Right forelimb (tissue), 1 donor: ENCODE measurements around the gene MRPS9.

Experiments used
- DNase-seq: peaks from one replicate; pipeline ENCODE4 v3.0.0-alpha.2; 2018

MRPS9 gene

DNA sequence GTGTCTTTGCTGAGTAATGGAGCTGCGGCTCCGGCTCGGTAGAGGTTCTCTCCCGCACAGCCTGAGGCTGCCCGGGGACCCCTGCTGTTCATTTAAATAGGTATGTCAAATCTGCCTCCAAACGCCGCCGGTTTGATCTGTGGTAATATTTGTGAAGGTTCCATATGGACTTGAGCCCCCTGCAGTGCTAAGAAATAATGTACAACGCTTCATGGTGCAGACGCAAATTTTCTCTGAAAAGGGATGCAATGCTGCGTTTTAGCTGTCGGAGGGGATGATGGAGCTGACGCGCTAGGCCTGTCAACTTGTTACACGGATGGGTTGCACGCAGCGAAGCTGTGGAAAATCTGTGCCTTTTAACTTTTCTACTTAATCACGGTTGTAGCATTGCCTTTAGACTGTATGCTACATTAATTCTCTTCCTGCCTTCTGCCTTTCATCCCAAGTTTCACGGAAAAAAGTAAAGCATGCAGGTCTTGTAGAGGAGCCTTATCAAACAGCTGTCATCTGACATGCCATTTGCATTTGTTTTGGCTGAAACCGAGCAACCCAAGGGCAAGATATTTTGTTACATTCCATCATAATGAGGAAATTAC is 43.2 kb downstream of the MRPS9 start:
- DNase-seq, result no peak

- no peak for DNase-seq
These were observed 44.2 kb downstream of the MRPS9 start for GRCh38 chr2:105082107-105082506.

DNA sequence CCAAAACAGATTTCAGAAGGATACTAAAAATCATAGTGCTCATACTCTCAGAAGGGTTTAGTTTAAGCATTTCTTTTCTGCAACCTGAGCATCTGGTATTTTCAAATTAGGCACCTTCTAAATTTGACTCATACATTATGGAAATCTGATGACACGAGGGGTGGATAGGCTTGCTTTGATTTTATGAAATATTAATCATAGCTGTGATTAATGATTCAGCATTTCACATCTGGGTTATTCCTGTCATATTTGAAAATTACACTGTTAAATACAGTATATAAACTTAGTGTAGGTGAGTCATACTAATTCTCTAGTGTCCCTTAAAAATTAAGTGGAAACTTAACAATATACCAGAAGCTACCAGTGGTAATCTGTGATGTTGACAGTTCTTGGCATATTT is 47.7 kb downstream of the MRPS9 start:
- DNase-seq, result no peak

DNA sequence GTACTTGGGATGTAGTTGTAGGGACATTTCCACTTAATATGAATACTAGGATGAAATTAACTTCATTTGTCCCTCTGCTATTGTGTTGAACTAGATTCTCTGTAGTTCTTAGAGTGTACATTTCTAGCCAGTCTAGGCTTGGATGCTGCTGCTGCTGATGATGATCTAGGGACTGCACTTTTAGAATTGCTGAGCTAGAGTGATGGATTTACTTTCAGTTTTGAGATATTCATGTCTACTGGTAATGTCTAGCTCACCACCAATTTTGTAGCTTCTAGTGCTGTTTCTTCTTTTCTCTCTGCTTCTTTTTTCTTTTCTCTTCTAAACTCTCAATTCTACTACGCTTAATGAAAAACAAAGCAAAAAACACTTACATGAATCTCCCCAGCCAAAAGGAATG is 49.4 kb downstream of the MRPS9 start:
- DNase-seq, result no peak

DNA sequence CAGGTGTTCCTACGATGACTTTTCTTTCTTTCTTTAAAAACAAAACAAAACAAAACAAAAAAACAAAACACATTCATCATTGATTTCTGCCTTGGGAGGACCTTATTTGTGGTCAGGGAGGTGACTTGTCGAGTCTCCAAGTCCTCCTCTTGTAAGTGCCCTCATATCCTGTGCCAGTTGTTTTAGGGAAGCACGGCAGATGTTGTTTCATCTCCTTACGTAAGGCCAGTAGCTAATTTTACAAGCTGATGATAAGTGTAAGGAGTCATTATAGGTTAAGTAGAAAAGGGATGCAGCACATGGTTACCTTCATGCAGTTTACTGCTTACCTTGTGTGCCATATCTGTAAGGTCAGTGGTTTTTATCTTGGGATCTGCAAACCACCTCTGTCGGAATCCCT is 52.2 kb downstream of the MRPS9 start:
- no peak for DNase-seq

DNA sequence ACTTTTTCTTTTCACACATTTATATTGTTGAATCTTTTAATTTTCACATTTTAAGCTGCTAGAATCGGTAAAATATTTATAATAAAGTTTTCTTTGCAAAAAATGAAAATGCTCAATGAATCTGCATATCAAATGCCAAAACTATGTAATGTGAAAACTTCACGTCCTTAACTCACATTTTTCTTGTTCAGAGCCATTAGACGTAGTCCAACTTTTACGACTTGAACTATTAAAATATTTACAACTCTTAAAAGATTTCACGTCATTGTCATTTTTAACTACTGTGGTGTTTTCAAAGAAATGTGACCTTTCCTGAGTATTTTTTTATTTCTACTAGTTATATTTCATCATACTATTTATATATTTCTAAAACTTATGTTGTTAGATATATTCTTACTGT is 54.9 kb downstream of the MRPS9 start:
- no peak for DNase-seq

GRCh38 chr2:105099153-105099552 is 61.3 kb downstream of the MRPS9 start:
- DNase-seq, result no peak

DNA sequence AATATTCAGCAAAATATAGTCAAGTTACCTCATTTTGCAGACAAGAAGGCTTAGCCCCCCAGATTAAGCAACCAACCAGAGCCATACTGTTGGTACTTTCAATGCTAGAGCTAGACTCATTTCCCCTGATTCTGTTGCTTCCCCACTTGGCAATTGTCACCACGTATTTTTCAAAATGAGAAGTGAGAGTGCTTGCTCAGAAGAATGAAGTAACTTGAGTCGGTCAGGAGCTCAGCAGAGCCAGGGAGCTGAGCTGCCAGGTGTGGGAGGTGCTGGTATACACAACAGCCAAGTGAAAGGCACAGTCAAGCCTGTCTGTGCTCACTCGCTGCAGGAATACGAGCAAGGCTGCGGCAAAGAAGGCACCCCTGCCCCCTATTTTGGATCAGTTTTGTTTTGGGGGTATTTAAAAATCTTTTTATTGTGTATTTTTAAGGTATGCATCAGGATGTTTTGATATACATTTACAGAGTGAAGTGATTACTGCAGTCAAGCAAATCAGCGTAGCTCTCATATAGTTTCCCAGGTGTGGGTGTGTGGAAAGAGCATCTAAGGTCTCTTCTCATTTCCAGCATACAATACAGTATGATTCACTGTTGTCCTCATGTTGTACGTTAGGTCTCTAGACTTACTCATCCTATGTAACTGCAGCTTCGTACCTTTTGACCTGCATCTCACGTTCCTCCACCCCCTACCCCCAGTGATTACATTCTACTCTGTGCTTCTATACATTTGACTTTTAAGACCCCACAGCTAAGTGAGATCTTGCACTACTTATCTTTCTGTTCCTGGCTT is 62.4 kb downstream of the MRPS9 start:
- DNase-seq, result no peak

GRCh38 chr2:105102001-105102400 is 64.1 kb downstream of the MRPS9 start:
- DNase-seq, result no peak

GRCh38 chr2:105102963-105103421 is 65.1 kb downstream of the MRPS9 start:
- no peak for DNase-seq

DNA sequence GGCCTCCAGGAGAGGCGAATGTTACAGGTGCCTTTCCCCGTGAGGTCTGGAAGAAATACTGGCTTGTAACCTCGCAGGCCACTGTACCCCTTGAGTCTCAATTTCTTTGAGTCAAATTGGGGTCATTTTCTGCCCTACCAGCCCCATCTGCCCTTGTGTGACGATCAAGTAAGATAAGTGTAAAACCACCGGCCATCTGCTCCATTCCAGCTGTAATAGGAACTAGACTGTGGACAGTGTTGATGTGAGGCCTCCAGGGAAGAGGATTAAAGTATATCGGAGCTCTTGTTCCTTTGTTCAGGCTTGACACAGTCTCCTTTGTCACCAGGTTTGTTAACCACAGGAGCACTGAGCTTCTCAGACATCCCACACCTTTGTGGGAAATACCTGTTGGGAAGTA is 65.6 kb downstream of the MRPS9 start:
- DNase-seq, result no peak

DNA sequence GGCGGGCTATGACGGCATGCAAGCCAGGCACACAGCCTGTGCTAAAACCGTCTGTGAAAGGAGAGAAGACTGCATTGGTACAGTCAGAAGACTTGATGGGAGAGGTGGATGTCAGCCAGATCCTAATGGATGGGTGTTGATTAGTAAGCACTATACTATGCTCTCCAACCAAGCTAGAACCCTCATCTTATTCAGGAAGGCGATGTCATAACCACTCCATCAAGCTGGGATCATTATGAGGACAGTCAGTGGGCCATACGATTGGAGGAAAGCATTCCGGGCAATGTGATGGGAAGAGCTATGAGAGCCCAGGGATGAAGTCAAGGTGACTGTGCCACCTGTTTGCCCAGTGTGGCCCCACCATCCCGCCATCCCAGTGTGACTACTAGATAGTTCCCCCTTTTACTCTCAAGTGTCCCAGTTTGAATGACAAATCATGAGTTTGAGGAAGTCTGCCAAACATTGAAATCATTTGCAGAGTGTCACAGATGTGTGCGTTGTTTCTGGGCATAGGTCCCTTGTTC is 66.4 kb downstream of the MRPS9 start:
- DNase-seq, result no peak

- DNase-seq, result no peak
These were observed 72.5 kb downstream of the MRPS9 start for GRCh38 chr2:105110295-105110829.

DNA sequence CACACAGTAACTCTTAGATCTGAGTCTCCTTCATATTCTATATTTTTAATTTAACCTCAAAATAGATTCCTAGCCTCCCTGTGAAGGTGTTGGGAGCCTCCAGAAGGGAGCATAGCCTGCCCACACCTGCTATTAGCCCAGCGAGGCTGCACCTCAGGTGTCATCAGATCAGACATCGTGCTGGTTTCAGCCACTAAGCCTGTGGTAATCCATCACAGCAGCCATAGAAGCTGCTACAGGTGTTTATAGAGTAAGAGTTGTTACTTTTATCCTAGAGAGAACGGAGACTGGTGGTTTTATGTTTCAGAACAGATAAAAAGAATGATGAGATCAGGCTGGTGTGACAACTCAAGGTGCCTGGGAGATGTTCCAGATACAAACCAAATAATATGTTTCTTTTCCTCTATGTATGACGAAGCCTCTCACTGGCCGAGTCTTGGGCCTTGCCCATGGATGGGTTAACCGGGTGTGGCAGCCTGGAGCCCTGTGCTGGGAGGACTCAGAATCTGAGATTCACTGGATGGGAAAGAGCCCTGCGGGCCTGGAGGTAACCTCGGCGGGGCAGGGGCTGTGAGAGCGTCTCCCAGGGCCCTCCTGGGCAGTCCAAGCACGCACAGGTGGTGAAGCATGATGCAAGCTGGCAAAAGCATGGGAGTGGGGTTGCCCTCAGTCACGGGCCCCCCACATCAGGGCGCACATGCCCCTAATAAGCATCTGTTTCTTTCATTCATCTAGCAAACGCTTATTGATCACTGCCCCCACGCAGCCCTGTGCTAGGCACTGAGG is 73.7 kb downstream of the MRPS9 start:
- DNase-seq, result no peak

DNA sequence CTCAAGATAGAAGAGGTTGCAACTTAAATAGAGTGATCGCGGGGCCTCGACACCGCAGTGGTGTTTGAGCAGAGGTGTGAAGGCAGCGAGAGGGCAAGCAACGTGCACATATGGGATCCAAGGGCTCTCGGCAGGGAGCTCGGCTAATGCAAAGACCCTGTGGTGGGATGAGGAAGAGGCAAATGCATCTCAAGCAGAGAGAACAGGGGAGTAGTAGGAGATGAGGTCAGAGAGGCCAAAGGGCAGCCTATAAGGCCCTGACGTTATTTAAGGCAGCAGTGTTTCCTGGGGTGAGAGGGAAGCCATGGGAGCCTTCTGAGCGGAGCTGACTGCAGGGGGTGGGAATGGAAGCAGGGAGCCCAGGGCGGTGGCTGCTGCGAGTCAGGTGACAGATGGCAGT is 74.5 kb downstream of the MRPS9 start:
- DNase-seq, result no peak

DNA sequence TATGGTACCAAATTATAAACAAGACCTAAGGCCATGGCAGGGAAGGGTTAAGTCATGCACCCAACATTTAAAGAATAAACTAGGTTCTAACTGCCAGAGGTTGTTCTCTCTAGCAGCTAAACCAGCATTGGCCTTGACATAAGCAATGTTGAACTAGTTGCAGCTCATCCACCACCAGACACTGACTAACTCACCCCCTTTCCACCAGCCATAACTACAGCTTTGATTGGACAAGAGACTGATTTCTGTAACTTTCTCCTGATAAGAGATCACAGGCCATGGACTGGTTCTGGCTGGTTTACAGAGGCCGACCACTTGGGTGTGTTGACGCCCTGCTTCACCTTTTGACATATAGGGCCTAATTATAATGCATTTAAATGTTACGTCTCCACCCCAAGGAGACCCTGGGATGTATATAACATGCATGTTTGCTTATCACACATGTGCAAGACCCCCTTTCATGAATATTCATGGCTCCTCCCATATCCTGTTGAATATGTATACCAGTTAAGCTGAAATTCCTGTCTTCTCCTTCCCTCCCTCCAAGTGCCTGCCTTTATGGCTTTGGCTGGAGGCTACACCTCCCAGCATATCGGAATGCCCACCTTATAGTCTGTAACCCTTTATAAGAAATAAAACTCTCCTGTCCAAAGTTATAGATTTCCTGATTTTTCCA is 75.9 kb downstream of the MRPS9 start:
- DNase-seq, result no peak

DNA sequence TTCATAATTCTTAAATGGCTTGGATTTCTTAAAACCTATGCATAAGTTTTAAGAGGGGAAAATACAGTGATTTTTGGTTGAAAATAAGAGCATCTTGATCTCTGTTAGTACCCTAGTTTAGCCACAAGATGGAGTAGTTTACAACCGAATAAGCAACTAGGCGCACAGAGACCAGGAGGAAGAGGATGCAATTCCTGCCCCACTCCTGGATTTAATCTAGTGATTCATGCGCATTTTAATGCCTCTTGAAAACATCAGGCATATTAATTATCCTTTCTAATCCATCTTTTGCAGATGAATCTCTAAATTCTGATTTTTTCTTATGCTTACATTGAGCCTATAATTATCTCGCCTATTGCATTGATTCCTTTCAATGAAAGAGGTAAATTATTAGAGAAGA is 76.7 kb downstream of the MRPS9 start:
- DNase-seq, result no peak

- no peak for DNase-seq
These were observed 78.5 kb downstream of the MRPS9 start for GRCh38 chr2:105116348-105116747.

DNA sequence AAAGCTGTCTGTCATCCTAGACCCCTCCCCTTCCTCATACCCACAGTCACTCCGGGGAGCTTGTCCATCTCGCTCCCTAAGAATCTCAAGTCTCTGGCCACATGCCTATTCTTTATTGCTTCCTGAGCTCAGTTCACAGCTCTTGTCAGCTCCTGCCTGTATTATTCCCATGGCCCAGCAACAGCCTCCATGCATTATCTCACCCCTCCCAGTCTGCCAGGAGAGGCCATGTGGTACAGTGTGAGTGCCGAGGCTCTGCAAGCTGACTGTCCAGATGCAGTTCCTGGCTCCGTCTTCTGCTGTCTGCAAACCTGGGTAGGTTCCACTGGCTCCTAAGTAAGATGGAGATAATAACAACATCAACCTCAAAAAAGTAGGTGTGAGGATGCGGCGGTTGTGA is 79.7 kb downstream of the MRPS9 start:
- no peak for DNase-seq

DNA sequence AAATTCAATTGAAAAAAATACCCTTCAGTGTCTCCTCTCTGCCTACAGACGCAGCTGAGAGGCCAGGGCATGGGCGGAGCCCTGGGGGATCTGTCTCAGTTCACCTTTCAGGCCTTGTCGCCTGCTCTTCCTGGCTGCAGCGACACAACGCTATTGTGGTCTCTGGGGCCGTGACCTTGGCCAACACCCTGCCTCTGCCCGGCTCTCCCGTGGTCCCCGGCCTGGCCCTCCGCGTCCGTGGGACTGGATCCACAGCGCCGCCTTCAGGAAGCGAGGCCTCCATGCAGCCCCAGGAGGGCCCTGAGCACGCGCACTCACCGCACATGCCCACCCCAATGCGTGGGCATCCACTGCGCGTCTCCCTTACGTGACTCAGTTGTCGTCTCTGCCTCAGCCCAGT is 81.1 kb downstream of the MRPS9 start:
- no peak for DNase-seq

DNA sequence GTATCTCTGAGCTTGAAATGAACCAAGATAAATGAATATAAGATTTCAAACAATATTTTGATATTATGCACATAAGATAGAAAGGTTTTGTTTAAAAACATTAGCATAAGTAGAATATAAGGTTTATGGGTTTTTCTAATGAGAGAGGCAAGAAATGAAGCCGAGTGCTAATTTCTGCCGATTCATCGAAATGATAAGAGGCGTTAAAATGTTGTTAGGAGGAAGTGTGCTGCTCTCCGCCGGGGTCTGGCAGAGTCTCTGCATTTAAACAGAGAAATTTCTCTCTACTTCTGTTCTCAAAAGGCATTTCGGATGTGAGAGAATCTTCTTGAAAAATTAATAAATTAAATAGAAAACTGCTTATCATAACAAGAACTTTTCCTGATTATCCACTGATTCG is 83.6 kb downstream of the MRPS9 start:
- DNase-seq, result no peak

DNA sequence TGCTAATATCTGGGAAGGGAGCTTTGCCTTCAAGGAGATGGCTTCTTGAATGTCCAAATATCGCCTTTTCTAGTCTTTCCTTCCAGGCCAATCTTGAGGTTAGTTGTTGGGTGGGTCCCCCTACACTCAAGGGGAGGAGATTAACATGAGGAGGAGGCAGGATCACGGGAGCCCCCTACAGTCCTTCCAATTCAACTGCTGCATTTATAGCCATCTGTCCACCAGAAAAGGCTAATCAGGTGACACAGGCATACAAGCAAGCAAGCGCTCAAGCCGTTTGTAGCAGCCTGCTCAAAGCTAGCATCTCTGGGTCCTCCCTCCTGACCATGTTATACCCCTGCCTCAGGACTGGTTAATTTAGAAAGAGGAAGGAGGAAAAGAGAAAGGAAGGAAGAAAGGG is 87.6 kb downstream of the MRPS9 start:
- no peak for DNase-seq

DNA sequence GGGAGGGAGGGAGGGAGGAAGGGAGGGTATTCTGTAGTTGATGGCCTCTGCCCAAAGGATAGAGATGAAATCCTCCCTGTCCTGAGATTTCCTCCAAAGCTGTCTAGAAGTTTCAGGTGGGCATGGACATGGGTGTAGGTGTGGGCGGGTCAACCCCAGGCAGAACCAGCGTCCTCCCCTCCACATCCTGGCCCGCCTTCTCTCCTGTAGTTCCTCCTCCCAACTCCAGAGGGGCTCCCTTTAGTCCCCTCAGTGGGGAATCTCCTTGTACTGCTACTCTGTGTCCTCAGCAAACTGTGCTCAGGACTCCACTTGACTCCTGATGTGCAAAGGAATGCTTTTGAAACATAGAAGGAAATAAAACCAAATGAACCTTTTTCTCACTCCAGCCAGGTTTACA is 88.1 kb downstream of the MRPS9 start:
- DNase-seq, result no peak
